Measurements from ENCODE around the gene SUPV3L1. TPM values are rescaled to one million over a fixed set of nuclear protein-coding genes. Genes with fewer than 3 reads are reported as not detected.

The SUPV3L1 gene
- total and polyA plus RNA-seq, 9 of the 15 experiments (the other 6 are each of a cell fraction or from before 2014, with no cell fraction given): 45.2 to 156 (median 92.6) TPM

- TF ChIP-seq E2F5 (CRISPR knock-in tag; IDR thresholded peaks at IDR 0.05): no peak
- no peak for TF ChIP-seq EP400 (IDR thresholded peaks at IDR 0.05)
- no peak for TF ChIP-seq CREB5 (CRISPR knock-in tag; IDR thresholded peaks at IDR 0.05)
- TF ChIP-seq NKRF (IDR thresholded peaks at IDR 0.05; ENCODE audit: borderline replicate concordance): no peak
- no peak for TF ChIP-seq ZNF282 (CRISPR knock-in tag; IDR thresholded peaks at IDR 0.05)
- peak; percentile 79; the same call in 1 of the 2 replicates for TF ChIP-seq ZNF512 (tag; IDR thresholded peaks at IDR 0.05)
- TF ChIP-seq RHOXF2B (CRISPR knock-in tag; conservative IDR thresholded peaks at IDR 0.05): no peak
- TF ChIP-seq E4F1 (CRISPR knock-in tag; IDR thresholded peaks at IDR 0.05; ENCODE audit: borderline replicate concordance): no peak
- TF ChIP-seq CEBPB (tag; IDR thresholded peaks at IDR 0.05): no peak
- no peak for TF ChIP-seq ZNF318 (IDR thresholded peaks at IDR 0.05; ENCODE audit: borderline replicate concordance in 1 of 2, low read depth in 1 of 2)
These were observed 34.7 kb downstream of the SUPV3L1 start (continued) for GRCh38 chr10:69214666-69215131.

All from K562 (cell line).